UCSD-AML1 (cell line): ENCODE measurements around the gene RAD21L1.
"Not testable (repeated sequence)": the region's sequence is repeated elsewhere in the genome, so short reads cannot be mapped to it uniquely, and the experiment has no call there.

Experiments used
- DNase-seq: peaks from one replicate; lab custom pipeline; 2025; ENCODE audit not compliant: unreplicated experiment; lab: John Stamatoyannopoulos, UW

RAD21L1 gene

DNA sequence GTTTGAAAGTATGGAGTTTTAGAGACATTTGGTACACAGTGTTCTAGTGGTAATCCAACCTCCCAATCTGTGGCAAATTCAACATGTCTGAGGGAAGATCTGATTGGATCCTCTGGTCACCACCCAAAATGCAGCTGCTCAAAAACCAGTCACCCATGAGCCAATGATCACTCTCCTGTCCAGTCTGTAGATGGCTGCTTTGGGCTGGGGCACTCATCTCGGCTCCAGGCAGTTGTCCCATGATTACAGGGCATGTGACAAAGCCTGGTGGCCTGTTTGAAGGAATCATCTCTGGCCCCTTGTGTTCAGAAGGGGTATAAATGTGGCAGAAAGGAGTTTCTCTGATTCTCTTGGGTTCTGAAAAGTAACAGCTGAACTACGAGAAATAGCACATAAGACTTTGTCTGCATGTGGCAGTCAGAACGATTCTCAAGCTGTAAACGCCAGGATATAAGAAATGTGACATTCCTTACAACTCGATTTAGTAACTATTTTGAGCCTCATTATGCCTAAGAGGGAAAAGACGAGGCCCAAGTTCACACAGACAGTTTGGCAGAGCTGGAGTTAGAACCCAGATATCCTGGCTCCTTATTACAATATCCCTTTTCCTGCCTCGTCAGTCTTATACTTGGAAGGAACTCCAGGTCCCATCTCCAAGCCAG lies 26.5 kb upstream of the RAD21L1 start:
- no peak for DNase-seq

DNA sequence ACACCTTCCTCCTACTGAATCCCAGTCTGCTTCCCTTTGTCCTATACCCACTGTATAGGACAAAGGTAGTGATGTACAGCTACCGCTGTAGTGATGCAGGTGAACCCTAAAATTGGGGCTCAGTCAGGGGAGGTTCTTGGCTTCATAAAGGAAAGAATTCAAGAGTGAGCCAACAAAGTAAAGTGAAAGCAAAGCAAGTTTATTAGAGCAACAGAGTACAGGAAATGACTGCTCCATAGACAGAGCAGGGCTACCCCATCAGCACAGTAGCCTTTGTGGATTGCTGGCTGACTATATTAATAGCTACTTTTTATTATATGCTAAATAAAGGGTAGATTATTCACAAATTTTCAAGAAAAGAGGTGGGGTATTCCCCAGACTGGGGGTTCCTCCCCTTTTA lies 25.9 kb upstream of the RAD21L1 start:
- no peak for DNase-seq

GRCh38 chr20:1202762-1203504 lies 22.9 kb upstream of the RAD21L1 start, which contains the start of gene C20orf202:
Gene C20orf202, plus strand, starts transcription at chr20:1203454. Its CDS starts 132 bp downstream, at chr20:1203586.
- DNase-seq: no peak

DNA sequence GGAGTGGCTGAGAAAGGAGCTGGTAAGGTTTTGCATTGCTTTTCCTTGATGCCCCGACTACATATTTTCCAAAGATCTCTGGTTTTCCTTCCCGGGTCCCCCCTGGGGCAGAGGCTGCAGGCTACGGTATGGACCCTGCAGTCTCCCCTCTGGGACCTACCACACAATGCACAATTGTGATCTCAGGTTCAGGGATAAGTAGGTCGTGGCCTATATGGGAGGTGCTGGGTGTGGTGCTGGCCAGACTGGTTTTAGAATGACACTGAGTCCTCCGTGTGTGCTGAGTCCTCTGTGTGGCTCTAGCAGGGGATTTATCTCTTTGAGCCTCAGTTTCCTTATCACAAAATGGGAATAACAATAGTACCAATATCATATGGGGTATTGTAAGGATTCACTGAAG lies 22.2 kb upstream of the RAD21L1 start:
- DNase-seq: no peak

- DNase-seq: peak; percentile 44
These were observed 21.7 kb upstream of the RAD21L1 start for GRCh38 chr20:1204113-1204512.

GRCh38 chr20:1204576-1204975 lies 21.3 kb upstream of the RAD21L1 start:
- DNase-seq: no peak

GRCh38 chr20:1205802-1206201 lies 20.0 kb upstream of the RAD21L1 start:
- no peak for DNase-seq

- DNase-seq: no peak
These were observed 19.3 kb upstream of the RAD21L1 start for GRCh38 chr20:1206366-1207148.

DNA sequence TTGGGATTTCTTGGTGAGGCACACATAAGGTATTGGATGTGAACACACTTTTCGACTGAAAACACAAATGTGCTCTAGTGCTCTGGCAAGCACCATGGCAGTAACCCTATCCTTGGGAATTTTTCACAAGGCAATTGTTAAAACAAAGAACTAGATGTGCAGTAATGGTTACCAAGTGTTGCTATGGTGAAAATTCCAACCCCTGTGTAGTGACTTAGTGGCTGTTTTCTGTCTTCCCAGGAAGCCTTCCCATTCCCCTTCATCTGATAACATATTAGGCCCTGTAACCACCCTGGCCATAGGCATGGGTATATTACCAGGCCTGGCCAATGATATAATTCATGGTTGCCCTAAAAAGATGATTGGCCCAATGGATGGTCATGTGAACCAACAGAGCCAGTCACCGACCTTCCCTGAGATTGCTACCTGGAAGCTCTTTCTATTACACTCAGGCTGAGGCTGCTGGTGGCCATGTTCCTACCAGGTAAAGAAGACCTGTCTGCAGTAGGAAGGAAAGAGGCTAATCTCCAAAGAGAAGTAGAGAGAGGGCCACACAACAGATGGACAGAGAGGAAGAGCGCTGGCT lies 18.5 kb upstream of the RAD21L1 start:
- DNase-seq: no peak

- no peak for DNase-seq
These were observed 16.1 kb upstream of the RAD21L1 start for GRCh38 chr20:1209447-1210387.

DNA sequence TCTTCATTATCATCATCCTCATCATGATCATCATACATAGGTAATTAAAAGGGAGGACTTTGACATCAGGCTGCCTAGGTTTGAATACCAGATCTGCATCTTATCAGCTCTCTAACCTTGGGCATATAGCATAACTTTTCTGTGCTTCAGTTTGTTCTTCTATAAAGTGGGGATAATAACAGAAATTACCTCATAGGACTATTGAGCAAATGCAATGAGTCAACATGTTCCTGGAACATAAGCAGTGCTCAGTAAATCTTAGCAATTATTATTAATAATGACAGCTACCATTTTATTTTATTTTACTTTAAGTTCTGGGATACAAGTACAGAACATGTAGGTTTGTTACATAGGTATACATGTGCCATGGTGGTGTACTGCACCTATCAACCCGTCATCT lies 15.3 kb upstream of the RAD21L1 start:
- no peak for DNase-seq

DNA sequence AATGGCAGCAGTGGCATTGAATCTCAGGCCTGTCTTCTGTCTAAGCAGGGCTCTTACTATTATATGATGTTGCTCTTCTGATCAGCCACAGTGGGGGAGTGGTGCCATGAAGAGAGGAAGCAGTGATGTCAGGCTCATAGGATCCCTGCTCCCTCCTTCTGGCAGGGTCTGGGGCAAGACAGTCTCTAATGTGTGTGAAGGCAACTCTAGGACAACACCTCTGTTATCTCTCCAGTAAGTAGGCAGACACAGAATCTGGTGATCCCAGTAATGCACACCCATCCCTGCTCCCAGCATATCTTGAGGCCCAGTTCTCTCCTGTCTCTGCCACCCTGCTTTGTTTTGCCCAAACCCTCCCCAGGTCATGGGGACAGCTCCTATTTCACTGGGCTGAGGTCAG lies 13.8 kb upstream of the RAD21L1 start:
- no peak for DNase-seq

DNA sequence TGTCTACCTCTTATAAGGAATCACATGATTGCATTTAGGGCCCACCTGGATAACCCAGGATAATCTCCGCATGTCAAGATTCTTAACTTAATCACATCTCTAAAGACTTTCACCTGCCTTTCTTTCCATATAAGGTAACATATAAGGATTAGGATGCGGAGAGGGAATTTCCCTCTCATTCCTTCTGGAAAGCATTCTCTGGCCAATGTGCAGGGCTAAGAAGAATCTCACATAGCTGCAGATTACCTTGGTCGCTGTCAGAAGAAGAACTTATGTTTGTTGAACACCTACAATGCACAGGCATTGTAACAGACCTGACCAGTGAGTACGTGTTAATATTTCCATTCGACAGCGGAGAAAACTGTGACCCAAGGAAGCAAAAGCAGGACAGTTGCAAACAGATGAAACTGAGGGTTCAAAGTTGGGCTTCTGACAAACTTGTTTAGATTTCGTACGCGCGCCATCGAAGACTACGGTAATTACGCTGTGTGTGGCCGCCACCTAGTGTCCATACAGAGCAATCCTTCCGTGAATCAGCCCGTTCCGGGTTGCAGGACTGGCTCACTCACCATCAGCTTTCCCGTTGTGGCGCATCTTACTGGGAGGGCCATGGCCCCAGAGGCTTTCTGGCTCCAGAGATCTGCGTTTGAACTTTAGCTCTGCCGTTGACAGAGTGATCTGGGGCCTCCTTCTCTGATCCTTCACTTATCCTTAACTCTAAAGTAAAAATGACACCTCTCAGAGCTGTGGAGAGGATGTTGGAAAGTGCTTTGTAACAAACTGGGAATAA lies 13.0 kb upstream of the RAD21L1 start:
- peak; percentile 69 for DNase-seq

GRCh38 chr20:1214838-1215261 lies 11.0 kb upstream of the RAD21L1 start:
- DNase-seq: no peak

DNA sequence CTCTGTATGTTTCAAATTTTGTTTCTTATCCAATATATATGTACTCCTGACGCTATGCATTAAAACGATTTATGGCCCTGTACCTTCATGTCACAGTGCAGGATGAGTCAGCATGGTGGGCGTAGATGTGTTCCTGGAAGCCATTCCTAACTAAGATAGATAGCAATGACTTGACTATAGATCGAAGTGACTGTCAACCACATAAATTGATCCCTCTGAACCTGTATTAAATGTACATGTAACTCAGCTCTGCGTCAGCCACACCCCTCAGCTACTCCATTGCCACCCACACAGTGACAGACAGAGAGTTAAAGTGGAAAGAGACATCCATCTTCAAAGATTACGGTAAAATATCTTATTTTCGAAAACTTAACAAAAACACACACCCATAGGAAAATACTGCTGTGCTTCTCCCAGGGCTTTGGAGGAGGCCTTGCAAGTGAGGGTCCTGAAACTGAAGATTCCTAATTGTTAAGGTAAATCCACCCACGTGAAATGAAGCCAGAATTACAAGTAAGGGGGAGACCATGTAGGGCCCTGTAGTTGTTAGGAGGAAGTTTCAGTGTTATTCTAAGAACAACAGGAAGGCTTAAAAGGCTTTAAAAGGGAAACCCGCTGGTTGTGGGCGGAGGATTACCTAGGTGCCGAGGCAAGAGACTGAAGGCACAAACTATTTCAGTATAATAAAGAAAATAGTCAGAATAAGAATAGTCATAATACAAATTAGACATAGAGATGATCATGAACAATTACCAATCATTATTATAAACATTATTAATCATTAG lies 10.3 kb upstream of the RAD21L1 start:
- no peak for DNase-seq

- not testable (repeated sequence) for DNase-seq
These were observed 9.1 kb upstream of the RAD21L1 start for GRCh38 chr20:1216527-1217427.

- not testable (repeated sequence) for DNase-seq
These were observed 3.1 kb upstream of the RAD21L1 start for GRCh38 chr20:1222750-1223149.
